NCI-H524 treated with DMSO at 0.1 percent for 48 hours (cell line): ENCODE results near the gene MAFG.
"Not testable (repeated sequence)": the region's sequence is repeated elsewhere in the genome, so short reads cannot be mapped to it uniquely, and the experiment has no call there.

Experiments used
- DNase-seq: peaks from one replicate; lab custom pipeline; 2025; lab: John Stamatoyannopoulos, UW

Gene MAFG

DNA sequence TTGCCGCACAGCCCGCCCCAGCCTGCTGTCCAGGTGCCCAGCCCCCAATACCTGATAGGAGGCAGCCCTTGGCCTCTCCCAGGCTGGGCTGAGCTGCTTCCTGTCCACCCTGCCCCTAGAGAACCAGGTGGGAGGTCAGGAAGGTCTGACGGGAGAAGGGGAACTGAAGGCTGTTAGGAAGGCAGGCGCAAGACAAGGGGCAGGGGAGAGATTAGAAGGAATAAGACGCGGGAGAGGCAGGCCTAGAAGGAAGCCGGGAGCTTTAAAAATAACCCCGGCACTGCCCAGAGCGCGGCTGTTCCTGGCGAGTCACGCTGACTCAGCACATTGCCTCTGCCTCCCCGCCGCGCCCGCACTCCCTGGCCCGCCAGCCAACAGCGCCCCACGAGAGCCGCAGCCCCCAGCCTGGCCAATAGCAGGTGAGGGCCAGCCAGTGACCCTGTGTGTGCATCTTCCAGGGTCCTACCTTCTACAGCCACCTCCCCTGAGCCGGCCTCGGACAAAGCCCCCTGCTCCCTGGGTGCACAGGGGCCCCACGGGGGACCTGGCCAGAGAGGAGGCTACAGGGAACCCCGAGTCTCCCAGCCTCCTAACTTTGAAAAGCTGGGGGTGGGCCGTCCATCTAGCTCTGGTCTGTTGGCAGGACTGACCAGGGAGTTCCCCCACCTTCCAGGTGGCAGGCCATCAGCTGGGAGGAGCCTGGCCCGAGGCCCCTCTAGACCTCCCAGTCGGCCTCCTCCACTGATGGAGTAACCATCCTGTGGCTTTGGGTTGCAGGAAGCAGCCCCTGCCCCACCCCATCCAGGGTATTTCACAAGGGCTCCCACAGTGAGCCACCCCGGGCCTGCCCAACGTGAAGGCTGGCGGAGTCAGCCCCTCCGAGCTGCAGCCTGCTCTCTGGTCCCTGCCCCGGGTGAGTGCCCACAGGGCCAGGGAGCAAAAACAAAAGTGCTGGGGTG is 4.0 kb downstream of the MAFG start:
- DNase-seq: no peak

DNA sequence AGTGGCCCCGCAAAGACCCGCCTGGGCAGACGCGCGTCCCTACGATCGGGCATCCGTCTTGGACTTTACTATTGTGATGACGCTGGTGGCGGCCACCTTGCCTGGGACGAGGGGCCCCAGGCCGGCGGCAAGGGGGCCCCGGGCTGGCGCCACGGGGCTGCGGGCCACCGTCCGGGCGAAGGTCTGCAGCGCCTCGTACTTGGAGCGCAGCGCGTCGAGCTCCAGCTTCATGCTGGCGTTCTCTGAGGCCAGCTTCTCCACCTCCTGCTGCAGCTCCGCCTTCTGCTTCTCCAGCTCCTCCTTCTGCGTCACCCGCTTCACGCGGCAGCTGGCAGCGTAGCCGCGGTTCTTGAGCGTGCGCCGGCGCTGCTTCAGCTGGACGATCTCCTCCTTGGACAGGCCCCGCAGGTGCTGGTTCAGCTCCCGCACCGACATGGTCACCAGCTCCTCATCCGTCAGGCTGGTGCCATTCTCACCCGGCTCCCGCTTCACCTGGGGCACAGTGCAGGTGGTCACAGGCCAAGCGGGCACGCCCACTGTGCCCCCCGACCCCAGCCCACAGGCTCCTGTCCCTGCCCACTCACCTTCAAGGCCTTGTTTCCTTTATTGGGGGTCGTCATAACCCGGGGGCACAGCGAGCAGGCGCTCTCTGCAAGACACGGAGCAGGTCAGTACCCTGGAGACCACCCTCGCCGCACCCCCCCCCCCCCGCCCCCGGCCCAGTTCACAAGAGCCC is 4.8 kb downstream of the MAFG start:
- no peak for DNase-seq

DNA sequence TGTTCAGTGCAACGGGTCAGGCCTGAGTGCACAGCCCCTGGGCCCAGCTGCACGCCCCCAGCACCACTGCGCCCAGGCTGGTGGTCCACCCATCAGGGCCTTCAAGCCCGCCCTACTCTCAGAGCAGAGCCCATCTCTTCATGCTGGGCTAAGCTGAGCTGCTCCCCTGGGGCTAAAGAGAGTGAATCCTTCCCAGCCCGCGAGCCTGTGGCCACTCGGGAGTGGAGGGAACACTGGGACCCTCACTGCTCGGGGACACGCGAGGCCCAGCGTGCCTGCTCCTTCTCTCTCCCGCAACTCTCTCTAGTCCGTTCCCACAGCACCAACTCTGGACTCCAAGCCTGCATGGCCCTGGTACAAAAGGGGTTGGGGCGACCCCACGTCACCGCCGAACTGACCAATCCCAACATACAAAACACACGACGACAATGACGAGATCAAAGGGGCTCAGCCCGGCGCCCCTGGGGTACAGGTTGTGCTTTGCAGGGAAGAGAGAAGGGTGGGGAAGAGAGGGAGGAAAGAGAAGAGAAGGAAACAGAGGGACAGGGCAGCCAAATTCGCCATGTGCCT is 5.5 kb downstream of the MAFG start:
- no peak for DNase-seq

DNA sequence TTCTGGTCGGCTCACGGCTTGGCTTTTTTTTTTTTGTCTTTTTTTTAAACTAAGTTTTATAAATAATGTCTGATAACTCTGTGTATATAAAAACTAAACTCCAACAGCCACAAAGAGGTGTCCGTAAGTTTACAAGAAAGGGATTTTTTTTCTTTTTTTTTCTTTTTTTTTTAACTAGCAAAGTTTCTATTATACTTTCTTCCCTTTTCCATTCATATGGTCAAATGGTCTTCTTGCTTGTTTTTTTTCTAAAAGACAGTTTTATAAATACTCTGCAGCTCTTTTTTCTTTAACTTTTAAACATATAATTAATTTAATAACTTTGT is 6.0 kb downstream of the MAFG start:
- DNase-seq: no peak

DNA sequence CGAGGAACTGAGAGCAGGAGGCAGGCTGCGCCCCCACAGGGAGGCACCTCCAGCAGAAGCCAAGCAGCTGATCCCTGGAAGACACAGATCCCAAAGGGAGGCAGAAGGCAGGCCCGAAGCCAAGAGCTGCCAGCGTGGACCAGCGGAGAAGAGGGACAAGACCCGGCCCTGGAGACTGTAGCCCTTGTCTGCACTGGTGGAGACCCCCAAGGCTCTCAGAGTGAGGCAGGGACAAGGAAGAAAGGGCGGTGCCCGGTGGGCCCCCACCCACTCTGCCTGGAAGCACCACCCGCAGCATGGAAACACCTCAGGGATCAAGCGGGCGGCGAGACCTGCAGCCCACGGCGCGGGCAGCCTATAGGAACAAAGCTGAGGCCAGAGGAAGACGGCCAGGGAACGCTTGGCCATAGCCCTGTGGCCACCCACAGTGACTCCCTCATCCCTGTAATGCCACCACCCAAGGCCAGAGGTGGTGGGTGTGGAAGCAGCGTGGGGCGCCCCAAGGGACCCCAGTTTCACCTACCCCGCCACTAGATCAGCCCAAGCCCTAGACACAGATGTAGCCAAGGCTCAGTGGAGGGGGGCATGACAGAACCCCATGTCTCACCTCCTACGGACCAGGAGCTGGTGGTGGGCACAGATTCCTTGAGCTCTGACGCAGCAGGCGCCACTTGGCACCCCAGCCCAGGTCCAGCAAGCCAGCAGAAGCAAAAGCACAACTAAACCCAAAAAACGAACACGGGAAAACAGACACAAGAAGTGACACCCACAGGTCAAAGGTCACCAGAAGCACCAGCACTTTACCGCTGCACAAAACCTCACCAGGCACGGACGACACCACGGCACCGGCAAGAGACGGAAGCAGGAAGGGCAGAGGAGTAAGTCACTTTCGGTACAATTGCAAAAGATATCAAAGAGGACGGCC is 6.7 kb downstream of the MAFG start:
- DNase-seq: no peak

DNA sequence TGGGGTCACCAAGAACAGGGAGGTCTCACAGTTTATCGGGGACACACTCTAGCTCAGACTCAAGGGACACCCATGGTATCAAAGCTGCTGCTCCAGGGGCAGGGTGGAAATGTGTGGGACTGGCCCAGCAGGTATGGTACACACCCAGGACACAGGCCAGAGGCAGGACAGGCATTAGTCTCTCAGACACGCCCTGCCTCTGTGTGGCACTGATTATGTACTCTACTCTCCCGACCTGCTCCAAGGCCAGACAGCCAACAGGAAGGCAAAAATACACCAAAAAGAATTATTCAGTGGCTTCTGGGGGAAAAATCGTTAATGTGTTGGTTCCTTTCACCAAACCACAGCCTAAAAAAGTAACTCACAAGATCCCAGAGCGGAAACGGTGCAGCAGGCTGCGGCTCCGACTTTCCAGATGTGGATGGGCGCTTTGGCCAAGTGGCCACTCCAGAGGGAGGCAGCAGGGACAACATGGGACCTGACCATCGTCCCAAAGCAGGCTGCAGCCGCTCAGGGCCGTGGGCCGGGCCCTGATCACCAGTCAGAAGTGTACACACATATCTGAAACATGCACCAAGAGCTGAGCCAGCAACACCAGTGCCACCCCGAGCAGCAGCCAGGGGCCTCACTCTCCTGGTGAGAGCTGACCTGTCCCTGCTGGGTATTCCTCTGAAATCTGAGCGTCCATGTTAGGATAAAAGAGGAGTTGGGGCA is 8.5 kb downstream of the MAFG start:
- no peak for DNase-seq

DNA sequence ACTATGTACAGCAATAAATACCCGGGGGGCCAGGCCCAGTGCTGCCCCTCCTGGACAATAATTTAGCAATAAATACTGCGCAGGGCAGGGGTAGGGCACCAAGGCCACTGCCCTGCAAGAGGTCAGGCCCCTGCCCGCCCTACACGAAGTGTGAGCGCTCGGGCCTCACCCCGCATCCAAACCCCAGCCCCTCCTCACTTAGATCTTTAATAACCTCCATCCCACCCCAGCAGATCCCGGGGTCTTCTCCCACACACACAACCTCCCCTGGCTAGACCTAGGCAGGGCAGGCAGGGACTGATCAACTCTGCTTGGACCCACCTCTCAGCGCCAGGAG is 9.2 kb downstream of the MAFG start:
- DNase-seq: not testable (repeated sequence)

DNA sequence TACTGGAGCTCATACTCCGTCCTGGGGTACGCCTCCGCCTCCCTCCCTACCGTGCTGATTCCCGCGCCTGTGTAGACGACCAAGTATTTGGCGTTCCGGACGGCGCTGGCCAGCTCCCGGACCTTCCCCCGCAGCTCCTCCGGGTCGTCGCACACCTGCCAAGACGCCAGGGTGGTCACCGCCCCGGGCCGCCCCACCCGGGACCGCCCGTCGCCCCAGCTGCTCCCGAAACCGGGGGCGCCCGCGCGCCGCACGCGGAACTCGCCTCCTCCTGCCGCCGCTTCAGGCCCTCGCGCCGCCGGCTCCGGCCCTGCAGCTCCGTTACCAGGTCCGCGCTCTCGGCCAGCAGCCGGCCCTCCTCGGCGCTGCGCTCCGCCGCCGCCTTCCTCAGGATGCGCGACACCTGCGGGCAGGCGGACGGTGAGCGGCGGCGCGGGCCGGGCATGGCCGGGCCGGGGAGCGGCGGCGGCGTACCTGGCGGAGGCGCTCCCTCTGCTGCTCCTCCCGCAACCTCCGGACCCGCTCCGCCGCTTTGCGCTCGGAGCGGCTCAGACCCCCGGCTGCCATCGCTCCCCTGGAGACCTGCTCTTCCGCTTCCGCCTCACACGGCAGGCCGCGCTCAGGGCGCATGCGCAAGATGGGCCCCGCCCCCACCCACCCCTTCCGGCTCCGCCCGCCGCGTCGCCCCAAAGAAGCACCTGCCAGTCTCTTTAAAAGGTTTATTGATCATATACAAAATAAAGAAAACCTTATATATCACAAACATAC is 9.8 kb downstream of the MAFG start, which contains the start of gene SIRT7:
TSS of gene SIRT7 (minus strand) at position 612 of the 768 bp plus-strand sequence. CDS start at position 567, 45 bp downstream.
- DNase-seq: peak; percentile 18

DNA sequence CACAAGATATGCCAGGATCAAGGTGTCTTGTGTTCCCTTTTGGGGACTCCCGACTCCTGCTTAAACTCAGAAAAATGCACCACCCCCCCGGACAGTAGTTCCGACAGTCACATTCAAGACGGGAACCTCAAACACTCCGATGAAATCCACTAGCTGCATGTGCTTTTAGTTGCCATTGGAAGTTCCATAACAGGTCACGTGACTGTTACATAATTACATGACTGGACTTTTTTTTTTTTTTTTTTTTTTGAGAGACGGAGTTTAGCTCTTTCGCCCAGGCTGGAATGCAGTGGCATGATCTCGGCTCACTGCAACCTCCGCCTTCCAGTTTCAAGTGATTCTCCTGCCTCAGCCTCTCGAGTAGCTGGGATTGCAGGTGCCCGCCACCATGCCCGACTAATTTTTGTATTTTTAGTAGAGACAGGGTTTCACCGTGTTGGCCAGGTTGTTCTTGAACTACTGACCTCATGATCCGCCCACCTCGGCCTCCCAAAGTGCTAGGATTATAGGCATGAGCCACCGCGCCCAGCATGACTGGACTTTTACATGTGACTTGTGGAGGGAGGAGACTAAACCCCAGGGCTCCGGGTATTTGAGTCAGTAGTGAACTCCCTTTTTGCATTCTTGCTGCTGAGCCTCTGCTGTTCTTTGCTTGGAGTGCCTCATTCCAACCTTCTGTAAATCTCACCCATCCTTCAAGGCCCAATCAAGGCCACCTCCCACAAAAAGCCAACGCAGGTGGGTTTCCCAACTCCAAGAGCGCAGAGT is 11.1 kb downstream of the MAFG start:
- no peak for DNase-seq

DNA sequence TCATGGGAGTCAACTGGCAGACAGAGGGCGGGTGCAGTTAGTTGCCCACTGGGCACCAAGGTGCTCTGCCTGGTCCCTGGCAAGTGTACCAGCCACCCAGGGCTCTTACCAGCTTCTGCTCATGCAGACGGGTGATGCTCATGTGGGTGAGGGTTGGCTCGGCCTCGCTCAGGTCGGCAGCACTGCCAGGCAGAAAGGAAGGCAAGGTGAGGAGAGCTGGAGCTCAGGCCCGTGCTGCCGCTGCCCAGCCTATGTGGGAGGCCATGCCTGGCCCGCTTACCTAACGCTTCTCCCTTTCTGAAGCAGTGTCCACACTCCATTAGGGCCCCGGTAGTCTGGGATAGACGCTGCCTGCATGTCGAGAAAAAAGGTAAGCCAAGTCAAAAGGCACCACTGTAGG is 12.2 kb downstream of the MAFG start:
- DNase-seq: no peak

DNA sequence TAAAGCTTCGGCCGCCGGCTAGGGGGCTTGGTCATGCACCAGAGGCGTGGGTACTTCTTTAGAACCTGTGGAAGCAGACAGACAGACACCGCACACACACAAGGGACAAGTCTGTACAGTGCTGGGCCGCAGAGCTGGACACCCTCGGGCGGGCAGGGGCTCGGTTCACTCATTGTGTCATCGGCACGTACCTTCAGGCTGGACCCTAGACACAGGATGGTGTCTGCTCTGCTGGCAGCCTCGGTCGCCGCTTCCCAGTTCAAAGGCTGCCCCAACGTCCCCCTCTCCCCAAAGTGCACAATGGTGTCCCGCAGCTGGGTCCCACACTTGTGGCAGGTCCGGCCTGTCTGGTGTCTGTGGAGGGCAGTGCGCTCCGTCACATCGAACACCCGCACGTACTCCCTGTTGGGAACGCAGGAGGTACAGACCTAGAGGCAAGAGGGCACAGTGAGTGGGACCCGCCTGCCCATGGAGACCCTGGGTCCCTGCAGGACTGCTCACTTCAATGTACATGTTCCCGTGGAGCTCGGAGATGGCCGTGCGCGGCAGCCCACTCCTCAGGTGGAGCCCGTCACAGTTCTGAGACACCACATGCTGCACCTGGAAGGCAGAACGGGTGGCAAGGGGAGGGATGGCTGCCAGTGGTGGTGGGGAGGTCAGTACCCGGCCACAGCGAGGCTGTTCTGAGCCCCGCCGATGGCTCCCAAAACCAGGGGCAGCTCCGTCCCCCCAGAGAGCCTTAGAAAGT is 13.3 kb downstream of the MAFG start:
- no peak for DNase-seq

DNA sequence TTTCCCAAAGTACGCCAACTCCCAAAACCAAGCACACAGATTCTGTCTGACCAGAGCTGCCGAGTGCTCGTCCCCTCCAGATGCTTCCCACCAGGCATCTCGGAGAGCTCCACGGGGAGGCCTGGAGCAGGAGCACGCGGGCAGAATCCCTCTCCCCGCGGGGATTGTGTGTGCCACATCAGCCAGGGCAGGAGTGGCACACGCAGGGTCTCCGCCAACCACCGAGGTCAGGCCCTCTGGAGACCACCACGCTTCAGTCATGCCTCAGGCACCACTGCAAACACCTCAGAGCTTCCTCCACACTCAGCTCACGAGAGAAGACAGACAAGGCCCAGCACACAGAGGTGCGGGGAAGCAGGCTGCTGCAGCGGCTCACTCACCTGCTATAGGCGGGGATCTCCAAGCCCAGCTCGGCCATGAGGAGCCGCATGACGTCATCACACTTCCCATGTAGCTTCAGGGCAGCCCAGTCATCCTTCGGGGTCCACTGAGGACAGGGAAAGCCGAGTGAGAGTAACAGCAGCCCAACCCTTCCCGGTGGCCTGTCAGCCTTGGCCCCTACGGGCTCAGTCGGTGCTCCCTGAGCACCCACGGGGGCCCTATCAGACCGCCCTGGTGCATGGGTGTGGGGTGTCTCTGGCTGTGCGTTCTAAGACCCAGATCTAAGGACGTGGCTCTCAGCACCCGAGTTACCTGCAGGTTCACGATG is 14.0 kb downstream of the MAFG start:
- DNase-seq: no peak

DNA sequence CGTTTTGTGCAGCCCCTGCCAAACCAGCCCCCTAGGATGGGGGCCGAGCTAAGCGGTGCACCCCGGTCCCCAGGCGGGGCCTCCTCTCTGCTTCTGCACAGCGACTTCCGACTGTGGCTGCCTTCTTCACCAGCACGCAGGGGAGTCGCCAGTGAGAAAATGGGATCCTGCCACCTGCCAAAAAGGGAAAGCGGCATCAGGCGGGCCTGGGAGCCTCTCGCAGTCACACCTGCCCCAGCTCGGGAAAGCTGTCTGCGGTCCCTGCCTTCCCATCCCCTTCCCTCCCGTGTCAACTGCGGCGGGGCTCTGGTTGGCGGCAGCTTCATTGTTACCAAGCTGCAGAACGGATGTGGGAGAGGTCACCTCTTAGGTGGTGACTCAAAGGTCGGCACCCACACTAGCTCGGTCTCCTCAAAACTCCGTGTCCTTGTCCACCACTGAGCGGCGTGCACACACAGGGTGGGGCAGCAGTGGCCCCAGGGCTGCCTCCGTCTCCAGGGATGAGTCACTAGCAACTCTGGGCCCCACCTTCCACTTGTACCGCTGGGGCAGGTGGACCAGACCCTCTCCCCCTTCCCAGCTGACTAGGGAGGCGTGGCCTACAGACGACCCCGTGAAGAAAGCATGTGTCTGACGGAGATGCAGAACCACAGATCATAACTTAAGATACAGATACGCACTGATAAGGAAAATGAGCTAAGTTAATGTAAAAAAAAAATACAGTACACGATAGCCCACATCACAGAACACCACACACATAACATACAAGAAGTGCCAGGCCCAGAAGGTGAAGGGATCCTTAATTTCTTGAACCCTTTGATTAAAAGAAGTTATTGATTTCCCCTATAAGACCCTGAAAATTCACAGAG is 14.9 kb downstream of the MAFG start:
- DNase-seq: no peak

DNA sequence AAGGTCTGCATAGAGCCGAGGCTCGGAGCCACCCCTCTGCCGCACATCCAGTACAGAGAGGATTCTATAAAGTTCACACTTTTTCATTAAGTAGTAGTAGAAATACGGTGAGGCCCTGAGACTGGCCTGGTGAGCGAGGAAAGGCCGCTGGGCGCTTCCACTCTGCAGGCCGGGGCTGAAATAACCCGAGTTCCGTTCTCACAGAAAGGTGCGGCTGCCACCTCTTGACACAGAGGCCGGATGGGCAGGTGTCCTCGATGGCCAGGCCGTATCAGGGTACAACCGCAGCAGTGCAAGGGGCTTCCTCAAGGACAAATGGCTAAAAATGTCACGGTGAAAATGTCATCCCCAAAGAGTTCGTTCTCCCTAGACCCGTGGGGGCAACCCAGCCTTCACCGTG is 15.6 kb downstream of the MAFG start:
- no peak for DNase-seq

DNA sequence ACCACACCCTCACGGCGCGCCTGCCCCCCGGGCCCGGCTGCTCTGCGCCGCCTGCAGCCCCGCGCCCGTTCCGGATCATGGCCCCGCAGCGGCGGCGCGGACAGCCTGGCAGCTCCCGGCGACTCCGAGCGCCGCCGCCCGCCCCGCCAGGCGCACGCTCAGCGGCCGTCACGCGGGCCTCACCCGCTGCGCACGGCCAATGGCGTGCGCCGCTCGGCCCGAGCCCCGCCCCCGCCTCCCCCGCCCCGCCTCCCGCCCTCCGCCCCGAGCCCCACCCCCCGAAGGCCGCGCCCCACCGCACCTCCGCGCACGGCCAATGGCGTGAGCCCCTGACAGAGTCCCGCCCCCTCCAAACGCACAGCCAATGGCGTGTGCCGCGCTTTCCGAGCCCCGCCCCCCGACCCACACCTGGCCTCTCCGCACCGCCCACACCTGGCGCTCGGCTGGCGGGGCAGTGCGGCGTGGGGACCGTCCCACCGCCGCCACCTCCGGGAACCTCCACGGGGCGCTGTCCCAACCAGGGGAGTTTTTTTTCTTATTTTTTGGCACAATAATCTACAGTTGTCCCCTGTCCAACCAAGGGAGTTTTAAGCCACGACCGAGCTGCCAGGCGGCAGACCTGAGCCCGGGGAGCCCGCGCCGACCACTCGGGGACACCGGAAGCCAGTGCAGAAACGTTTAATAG is 16.1 kb downstream of the MAFG start, which contains the start of gene PCYT2:
TSS of gene PCYT2 (minus strand) at position 123 of the 685 bp plus-strand sequence. CDS start at position 79, 44 bp downstream.
- DNase-seq: peak; percentile 56

DNA sequence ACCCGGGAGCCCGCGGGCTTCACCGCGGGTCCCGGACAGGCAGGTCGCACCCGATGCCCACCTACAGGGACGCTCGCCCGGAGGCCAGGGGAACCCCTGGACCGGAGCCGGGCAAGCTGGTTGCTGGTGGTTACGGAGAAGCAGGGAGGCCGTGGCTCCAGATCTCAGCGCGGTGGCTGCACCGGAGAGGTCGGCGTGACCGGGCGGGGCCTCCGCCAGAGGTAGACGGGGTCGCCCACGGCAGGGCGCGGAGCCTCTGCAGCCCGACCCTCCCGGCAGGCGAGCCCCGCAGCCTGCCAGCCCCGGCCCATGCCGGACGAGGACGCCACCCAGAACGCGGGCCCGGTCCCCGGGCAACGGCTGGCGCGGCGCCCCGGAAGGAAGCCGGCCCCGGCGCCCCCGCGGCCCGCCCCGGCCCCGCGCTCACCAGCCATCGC is 16.7 kb downstream of the MAFG start:
- no peak for DNase-seq
